WTC11 (cell line): ENCODE data around the gene ONECUT2. TPM values are rescaled to one million over a fixed set of nuclear protein-coding genes. Genes with fewer than 3 reads are reported as not detected.

Source experiments
- ATAC-seq: fragments of 200-7000 bp; cut with Tn5 transposase; 2 replicates; pipeline ENCODE4 v1.10.0; 2021; ENCODE audit warnings: mild to moderate bottlenecking, moderate library complexity
- CTCF ChIA-PET: fragments of 300-600 bp; sonication (Branson Sonifier 250); formaldehyde crosslinking; loops from one replicate; lab custom pipeline; 2021; ENCODE audit warnings: antibody characterized with exemption; lab: Charles Lee
- POLR2A ChIA-PET: fragments of 350-600 bp; sonication (Branson Sonifier 250); formaldehyde crosslinking; loops from one replicate; lab custom pipeline; 2021; ENCODE audit warnings: antibody characterized with exemption; lab: Charles Lee
- DNase-seq: peaks from one replicate; pipeline ENCODE4 v3.0.0; 2021; ENCODE audit warnings: low spot score
- H3K27ac Mint-ChIP-seq: 2 replicates; pipeline ENCODE4 v1.8.0; 2021; ENCODE audit warnings: mixed read lengths
- H3K27me3 Mint-ChIP-seq: 2 replicates; pipeline ENCODE4 v1.8.0; 2021; ENCODE audit warnings: low read depth, mild to moderate bottlenecking, moderate library complexity, mixed read lengths
- H3K36me3 Mint-ChIP-seq: 2 replicates; pipeline ENCODE4 v1.8.0; 2021; ENCODE audit warnings: mixed read lengths
- H3K4me1 Mint-ChIP-seq: 2 replicates; pipeline ENCODE4 v1.8.0; 2022; ENCODE audit warnings: mixed read lengths
- H3K4me3 Mint-ChIP-seq: 2 replicates; pipeline ENCODE4 v1.8.0; 2021; ENCODE audit warnings: mild to moderate bottlenecking, moderate library complexity, mixed read lengths
- H3K9me3 Mint-ChIP-seq: 2 replicates; pipeline ENCODE4 v1.8.0; 2021; ENCODE audit warnings: mixed read lengths
- ATF1 ChIP-seq: sonication (generic); formaldehyde crosslinking; IDR thresholded peaks from 2 replicates; pipeline ENCODE4 v1.8.1; 2023; ENCODE audit warnings: mild to moderate bottlenecking, moderate library complexity, missing genetic modification reagents
- CBFB ChIP-seq: sonication (generic); formaldehyde crosslinking; IDR thresholded peaks from 2 replicates; pipeline ENCODE4 v1.8.1; 2022; ENCODE audit warnings: mild to moderate bottlenecking, low read depth, missing genetic modification reagents
- CDX4 ChIP-seq: fragments of 250-450 bp; sonication (Bioruptor Pico); IDR thresholded peaks from 2 replicates; pipeline ENCODE4 v1.9.0; 2021; ENCODE audit warnings: moderate library complexity, mild to moderate bottlenecking, inconsistent platforms, borderline replicate concordance
- CREM ChIP-seq: sonication (generic); formaldehyde crosslinking; IDR thresholded peaks from 2 replicates; pipeline ENCODE4 v1.8.1; 2022; ENCODE audit warnings: mild to moderate bottlenecking, missing genetic modification reagents, moderate library complexity
- ESRRA ChIP-seq: sonication (generic); formaldehyde crosslinking; IDR thresholded peaks from 2 replicates; pipeline ENCODE4 v1.8.1; 2022; ENCODE audit warnings: mild to moderate bottlenecking, missing genetic modification reagents, borderline replicate concordance
- FOXJ3 ChIP-seq: sonication (generic); formaldehyde crosslinking; IDR thresholded peaks from 2 replicates; pipeline ENCODE4 v1.9.0; 2021; ENCODE audit warnings: missing genetic modification reagents, mild to moderate bottlenecking, borderline replicate concordance
- GTF2I ChIP-seq: fragments of 250-450 bp; sonication (Bioruptor Pico); conservative IDR thresholded peaks from 2 replicates; pipeline ENCODE4 v1.4.0; 2021; ENCODE audit warnings: mild to moderate bottlenecking
- IRF2 ChIP-seq: sonication (generic); formaldehyde crosslinking; IDR thresholded peaks from 2 replicates; pipeline ENCODE4 v1.8.0; 2022; ENCODE audit warnings: low read depth, missing genetic modification reagents, borderline replicate concordance
- MAX ChIP-seq: sonication (generic); formaldehyde crosslinking; IDR thresholded peaks from 2 replicates; pipeline ENCODE4 v1.8.0; 2022; ENCODE audit warnings: mild to moderate bottlenecking, missing genetic modification reagents
- MYBL2 ChIP-seq: sonication (generic); formaldehyde crosslinking; IDR thresholded peaks from 2 replicates; pipeline ENCODE4 v1.8.1; 2023; ENCODE audit warnings: mild to moderate bottlenecking, moderate library complexity, missing genetic modification reagents
- NFATC4 ChIP-seq: fragments of 250-450 bp; sonication (Bioruptor Pico); IDR thresholded peaks from 2 replicates; pipeline ENCODE4 v1.9.0; 2021; ENCODE audit warnings: mild to moderate bottlenecking
- OVOL2 ChIP-seq: fragments of 250-450 bp; sonication (Bioruptor Pico); IDR thresholded peaks from 2 replicates; pipeline ENCODE4 v1.9.0; 2021; ENCODE audit warnings: mild to moderate bottlenecking, borderline replicate concordance
- TP53 ChIP-seq: sonication (generic); formaldehyde crosslinking; IDR thresholded peaks from 2 replicates; pipeline ENCODE4 v1.8.1; 2023; ENCODE audit warnings: mild to moderate bottlenecking, missing genetic modification reagents
- ZNF138 ChIP-seq: sonication (generic); formaldehyde crosslinking; conservative IDR thresholded peaks from 2 replicates; pipeline ENCODE4 v1.8.1; 2022; ENCODE audit warnings: mild to moderate bottlenecking, moderate library complexity, missing genetic modification reagents
- ZNF219 ChIP-seq: sonication (generic); formaldehyde crosslinking; IDR thresholded peaks from 2 replicates; pipeline ENCODE4 v1.8.0; 2023; ENCODE audit warnings: missing genetic modification reagents, mild to moderate bottlenecking, borderline replicate concordance
- ZNF263 ChIP-seq: sonication (generic); formaldehyde crosslinking; IDR thresholded peaks from 2 replicates; pipeline ENCODE4 v1.8.1; 2022; ENCODE audit warnings: low read depth, mild to moderate bottlenecking, moderate library complexity, missing genetic modification reagents
- ZNF396 ChIP-seq: fragments of 250-450 bp; sonication (Bioruptor Pico); IDR thresholded peaks from 2 replicates; pipeline ENCODE4 v1.8.0; 2021; ENCODE audit warnings: mild to moderate bottlenecking, moderate library complexity, borderline replicate concordance
- ZNF416 ChIP-seq: fragments of 250-450 bp; sonication (Bioruptor Pico); IDR thresholded peaks from 2 replicates; pipeline ENCODE4 v1.9.0; 2021; ENCODE audit warnings: mild to moderate bottlenecking, inconsistent platforms
- ZNF423 ChIP-seq: fragments of 250-450 bp; sonication (Bioruptor Pico); IDR thresholded peaks from 2 replicates; pipeline ENCODE4 v2.1.2; 2022; ENCODE audit warnings: mild to moderate bottlenecking, moderate library complexity
- total RNA-seq: library from RNA; stranded (reverse); gene quantifications from 3 replicates; pipeline ENCODE4 v1.2.3, GENCODE V29; 2021
- TF ChIP-seq, protein P1 (sequence below): sonication (generic); formaldehyde crosslinking; IDR thresholded peaks from 2 replicates; pipeline ENCODE4 v1.8.0; 2022; ENCODE audit warnings: mild to moderate bottlenecking, missing genetic modification reagents
- TF ChIP-seq, protein P2 (sequence below): sonication (generic); formaldehyde crosslinking; IDR thresholded peaks from 2 replicates; pipeline ENCODE4 v1.8.0; 2022; ENCODE audit warnings: mild to moderate bottlenecking, missing genetic modification reagents
- TF ChIP-seq, protein P3 (sequence below): sonication (generic); formaldehyde crosslinking; IDR thresholded peaks from 2 replicates; pipeline ENCODE4 v1.8.1; 2022; ENCODE audit warnings: low read depth, missing genetic modification reagents, borderline replicate concordance

Gene ONECUT2
- total RNA-seq, 1 experiment from 2014 or later, result 0.87 TPM

GRCh38 chr18:57469884-57470283 is 34.7 kb downstream of the ONECUT2 start:
- ATAC-seq (no peak), DNase-seq (no peak)
- Mint-ChIP-seq H3K27ac (no peak overlapping the region), H3K4me1 (0 out of 2 replicates have a peak, but pooled peaks cover 2% of the 10 kb centered on the region), H3K36me3 (no peaks in the 10 kb centered on the region), H3K4me3 (no peak overlapping the region), H3K27me3 (no peaks in the 10 kb centered on the region), H3K9me3 (no peaks in the 10 kb centered on the region)
- TF ChIP-seq, protein P1, sequence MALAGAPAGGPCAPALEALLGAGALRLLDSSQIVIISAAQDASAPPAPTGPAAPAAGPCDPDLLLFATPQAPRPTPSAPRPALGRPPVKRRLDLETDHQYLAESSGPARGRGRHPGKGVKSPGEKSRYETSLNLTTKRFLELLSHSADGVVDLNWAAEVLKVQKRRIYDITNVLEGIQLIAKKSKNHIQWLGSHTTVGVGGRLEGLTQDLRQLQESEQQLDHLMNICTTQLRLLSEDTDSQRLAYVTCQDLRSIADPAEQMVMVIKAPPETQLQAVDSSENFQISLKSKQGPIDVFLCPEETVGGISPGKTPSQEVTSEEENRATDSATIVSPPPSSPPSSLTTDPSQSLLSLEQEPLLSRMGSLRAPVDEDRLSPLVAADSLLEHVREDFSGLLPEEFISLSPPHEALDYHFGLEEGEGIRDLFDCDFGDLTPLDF (CRISPR knock-in tag), result no peak
- TF ChIP-seq CDX4 (CRISPR knock-in tag), result no peak
- POLR2A ChIA-PET, result no interaction called here
- CTCF ChIA-PET, result no interaction called here

GRCh38 chr18:57475408-57475807 is 40.2 kb downstream of the ONECUT2 start:
- Mint-ChIP-seq H3K36me3 (no peaks in the 10 kb centered on the region), H3K27ac (no peak overlapping the region), H3K27me3 (no peaks in the 10 kb centered on the region), H3K4me3 (no peak overlapping the region), H3K4me1 (peaks cover 11% of the 10 kb centered on the region), H3K9me3 (no peaks in the 10 kb centered on the region)
- ATAC-seq (no peak), DNase-seq (no peak)
- ChIA-PET CTCF (no interaction called here), POLR2A (interaction anchor here (0.6 kb wide), 2 partner anchors 258 to 468 kb away, joined by 4 read pairs; no protein-coding TSS in a partner anchor)
- TF ChIP-seq ZNF423 (no peak), FOXJ3 (CRISPR knock-in tag) (no peak), ATF1 (CRISPR knock-in tag) (no peak), ESRRA (CRISPR knock-in tag) (no peak), ZNF396 (CRISPR knock-in tag) (no peak), ZNF219 (CRISPR knock-in tag) (no peak), GTF2I (CRISPR knock-in tag) (no peak), IRF2 (no peak), TP53 (CRISPR knock-in tag) (no peak), ZNF416 (CRISPR knock-in tag) (no peak), CREM (CRISPR knock-in tag) (no peak), MYBL2 (CRISPR knock-in tag) (no peak), CBFB (CRISPR knock-in tag) (no peak), OVOL2 (CRISPR knock-in tag) (no peak), ZNF138 (CRISPR knock-in tag) (no peak), MAX (CRISPR knock-in tag) (no peak), ZNF263 (CRISPR knock-in tag) (no peak), NFATC4 (CRISPR knock-in tag) (no peak)
- TF ChIP-seq, protein P2, sequence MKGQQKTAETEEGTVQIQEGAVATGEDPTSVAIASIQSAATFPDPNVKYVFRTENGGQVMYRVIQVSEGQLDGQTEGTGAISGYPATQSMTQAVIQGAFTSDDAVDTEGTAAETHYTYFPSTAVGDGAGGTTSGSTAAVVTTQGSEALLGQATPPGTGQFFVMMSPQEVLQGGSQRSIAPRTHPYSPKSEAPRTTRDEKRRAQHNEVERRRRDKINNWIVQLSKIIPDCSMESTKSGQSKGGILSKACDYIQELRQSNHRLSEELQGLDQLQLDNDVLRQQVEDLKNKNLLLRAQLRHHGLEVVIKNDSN, result no peak
- TF ChIP-seq, protein P3, sequence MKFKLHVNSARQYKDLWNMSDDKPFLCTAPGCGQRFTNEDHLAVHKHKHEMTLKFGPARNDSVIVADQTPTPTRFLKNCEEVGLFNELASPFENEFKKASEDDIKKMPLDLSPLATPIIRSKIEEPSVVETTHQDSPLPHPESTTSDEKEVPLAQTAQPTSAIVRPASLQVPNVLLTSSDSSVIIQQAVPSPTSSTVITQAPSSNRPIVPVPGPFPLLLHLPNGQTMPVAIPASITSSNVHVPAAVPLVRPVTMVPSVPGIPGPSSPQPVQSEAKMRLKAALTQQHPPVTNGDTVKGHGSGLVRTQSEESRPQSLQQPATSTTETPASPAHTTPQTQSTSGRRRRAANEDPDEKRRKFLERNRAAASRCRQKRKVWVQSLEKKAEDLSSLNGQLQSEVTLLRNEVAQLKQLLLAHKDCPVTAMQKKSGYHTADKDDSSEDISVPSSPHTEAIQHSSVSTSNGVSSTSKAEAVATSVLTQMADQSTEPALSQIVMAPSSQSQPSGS (CRISPR knock-in tag), result no peak
